Cardiac muscle cell (in vitro differentiated cells and primary cell): ENCODE measurements around the gene IBA57. TPM values are rescaled to one million over a fixed set of nuclear protein-coding genes. Genes with fewer than 3 reads are reported as not detected.
"Not testable (repeated sequence)": the region's sequence is repeated elsewhere in the genome, so short reads cannot be mapped to it uniquely, and the experiment has no call there.

ENCODE experiments used
- DNase-seq, 2 donors: peaks; one replicate each; pipeline versions ENCODE4 v3.0.0 to v3.0.0-alpha.2; 2010 to 2017; ENCODE audit warnings: low read depth in 1 of 2, low spot score in 1 of 2
- H3K27ac ChIP-seq: fragments of 200-600 bp; sonication (generic); 2 replicates; pipeline ENCODE4 v1.5.1; 2016
- H3K27me3 ChIP-seq: fragments of 200-600 bp; sonication (generic); 2 replicates; pipeline ENCODE4 v1.6.0; 2016; ENCODE audit warnings: control low read depth
- H3K36me3 ChIP-seq: fragments of 200-600 bp; sonication (generic); 2 replicates; pipeline ENCODE4 v1.5.1; 2016; ENCODE audit warnings: control low read depth
- H3K4me1 ChIP-seq: fragments of 200-600 bp; sonication (generic); 2 replicates; pipeline ENCODE4 v1.8.1; 2017; ENCODE audit warnings: low read depth, mild to moderate bottlenecking, mixed run types
- H3K4me3 ChIP-seq: fragments of 200-600 bp; sonication (generic); 2 replicates; pipeline ENCODE4 v1.5.1; 2016; ENCODE audit warnings: mild to moderate bottlenecking
- H3K9me3 ChIP-seq: fragments of 200-600 bp; sonication (generic); 2 replicates; pipeline ENCODE4 v1.5.1; 2017; ENCODE audit warnings: low read depth, mild to moderate bottlenecking, control low read depth
- polyA plus RNA-seq: library from polyadenylated mRNA; unstranded; fragments of >200 nt; fragmentation: Nextera tagmentation; extraction: Ambion mirVana; gene quantifications from 2 replicates; pipeline ENCODE4 v1.2.1, GENCODE V29; 2016
- total RNA-seq: library from RNA; depleted of rRNA; stranded (reverse); fragments of >200 nt; gene quantifications from 2 replicates; pipeline ENCODE4 v1.2.3, GENCODE V29; 2016
- TF ChIP-seq, protein P1 (sequence below): IDR thresholded peaks from 2 replicates; pipeline ENCODE4 v1.5.1; 2012; ENCODE audit warnings: low read depth, mild to moderate bottlenecking, low read length

Gene IBA57
- total and polyA plus RNA-seq, 2 experiments from 2014 or later = 5.1 to 6.4 TPM

DNA sequence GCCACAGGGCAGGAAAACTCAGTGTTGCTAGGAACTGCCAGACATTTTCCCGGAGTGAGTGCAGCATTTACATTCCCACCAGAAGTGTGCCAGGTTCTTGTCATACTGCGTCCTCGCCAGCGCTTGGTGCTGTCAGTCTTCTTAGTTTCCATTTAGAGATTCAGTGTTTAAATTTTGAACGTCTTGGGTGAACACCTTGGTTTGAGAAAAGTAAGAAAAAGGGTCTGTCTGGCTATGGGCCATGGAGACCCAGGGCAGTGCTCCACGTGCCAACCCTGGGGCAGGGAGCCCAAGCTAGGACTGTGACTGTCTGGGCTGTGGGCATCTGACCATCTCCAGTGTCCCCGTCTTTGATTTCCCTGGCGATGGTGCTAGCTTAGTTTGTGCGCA, 16.0 kb downstream of the IBA57 start:
- no peak overlapping the region for H3K4me3 ChIP-seq
- no peaks in the 10 kb centered on the region for H3K27me3 ChIP-seq
- no peaks in the 10 kb centered on the region for H3K9me3 ChIP-seq
- H3K27ac ChIP-seq = no peak overlapping the region
- TF ChIP-seq, protein P1, sequence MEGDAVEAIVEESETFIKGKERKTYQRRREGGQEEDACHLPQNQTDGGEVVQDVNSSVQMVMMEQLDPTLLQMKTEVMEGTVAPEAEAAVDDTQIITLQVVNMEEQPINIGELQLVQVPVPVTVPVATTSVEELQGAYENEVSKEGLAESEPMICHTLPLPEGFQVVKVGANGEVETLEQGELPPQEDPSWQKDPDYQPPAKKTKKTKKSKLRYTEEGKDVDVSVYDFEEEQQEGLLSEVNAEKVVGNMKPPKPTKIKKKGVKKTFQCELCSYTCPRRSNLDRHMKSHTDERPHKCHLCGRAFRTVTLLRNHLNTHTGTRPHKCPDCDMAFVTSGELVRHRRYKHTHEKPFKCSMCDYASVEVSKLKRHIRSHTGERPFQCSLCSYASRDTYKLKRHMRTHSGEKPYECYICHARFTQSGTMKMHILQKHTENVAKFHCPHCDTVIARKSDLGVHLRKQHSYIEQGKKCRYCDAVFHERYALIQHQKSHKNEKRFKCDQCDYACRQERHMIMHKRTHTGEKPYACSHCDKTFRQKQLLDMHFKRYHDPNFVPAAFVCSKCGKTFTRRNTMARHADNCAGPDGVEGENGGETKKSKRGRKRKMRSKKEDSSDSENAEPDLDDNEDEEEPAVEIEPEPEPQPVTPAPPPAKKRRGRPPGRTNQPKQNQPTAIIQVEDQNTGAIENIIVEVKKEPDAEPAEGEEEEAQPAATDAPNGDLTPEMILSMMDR = no peak
- no peaks in the 10 kb centered on the region for H3K4me1 ChIP-seq
- no peak for DNase-seq
- no peaks in the 10 kb centered on the region for H3K36me3 ChIP-seq

DNA sequence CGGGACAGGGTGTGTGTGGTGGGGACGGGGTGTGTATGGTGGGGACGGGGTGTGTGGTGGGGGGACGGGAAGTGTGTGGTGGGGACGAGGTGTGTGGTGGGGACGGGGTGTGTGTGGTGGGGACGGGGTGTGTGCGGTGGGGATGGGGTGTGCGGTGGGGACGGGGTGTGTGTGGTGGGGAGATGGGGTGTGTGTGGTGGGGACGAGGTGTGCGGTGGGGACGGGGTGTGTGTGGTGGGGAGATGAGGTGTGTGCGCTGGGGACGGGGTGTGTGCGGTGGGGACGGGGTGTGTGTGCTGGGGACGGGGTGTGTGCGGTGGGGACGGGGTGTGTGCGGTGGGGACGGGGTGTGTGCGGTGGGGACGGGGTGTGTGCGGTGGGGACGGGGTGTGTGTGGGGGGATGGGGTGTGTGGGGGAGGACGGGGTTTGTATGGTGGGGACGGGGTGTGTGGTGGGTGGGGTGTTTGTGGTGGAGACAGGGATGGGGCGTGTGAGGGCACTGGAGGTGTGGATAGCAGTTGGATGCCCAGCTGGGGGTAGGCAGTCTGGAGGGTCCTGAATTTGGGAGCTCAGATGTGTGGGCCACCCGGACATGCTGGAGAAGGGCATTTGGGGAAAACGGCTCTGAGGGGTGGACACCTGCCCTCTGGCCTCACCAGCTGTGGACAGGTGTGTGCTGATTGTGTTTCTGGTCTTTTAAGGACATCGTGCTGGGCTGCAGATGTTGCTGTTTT, 16.9 kb downstream of the IBA57 start:
- Histone ChIP-seq H3K27ac (no peak overlapping the region), H3K9me3 (no peaks in the 10 kb centered on the region), H3K36me3 (no peaks in the 10 kb centered on the region), H3K4me1 (no peaks in the 10 kb centered on the region), H3K4me3 (no peak overlapping the region), H3K27me3 (no peaks in the 10 kb centered on the region)
- TF ChIP-seq, protein P1 = no peak
- no peak for DNase-seq

DNA sequence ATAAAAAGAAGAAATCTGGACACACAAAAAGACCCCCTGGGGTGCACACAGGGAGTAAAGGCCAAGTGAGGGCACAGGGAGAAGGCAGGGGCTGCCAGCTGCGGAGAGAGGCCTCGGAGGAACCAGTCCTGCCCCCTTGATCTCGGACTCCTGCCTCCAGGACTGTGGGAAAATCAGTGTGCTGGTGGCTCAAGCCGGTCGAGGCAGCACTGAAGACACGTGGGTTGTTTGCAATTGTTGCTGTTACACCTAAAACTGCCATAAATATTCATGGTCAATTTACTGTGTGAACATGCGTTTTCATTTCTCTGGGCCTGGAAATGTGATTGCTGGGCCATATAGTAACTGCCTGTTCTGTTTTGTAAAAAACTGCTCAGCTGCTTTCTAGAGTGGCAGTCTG, 18.5 kb downstream of the IBA57 start:
- no peak overlapping the region for H3K27ac ChIP-seq

DNA sequence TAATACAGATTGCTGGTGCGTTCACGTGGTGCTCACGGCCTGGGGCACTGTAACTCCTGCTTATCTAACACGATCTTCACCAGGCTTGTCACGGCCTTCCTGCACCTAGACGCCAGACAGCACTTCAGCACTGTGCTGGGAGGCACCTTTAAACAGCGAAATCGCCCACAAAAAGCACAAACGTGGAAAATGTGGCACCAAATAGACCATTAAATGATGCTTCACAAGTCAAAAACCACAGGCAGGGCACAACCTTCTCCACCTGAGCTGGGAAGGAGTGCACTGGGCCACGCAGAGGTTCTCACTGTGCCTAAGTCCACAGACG, 20.0 kb downstream of the IBA57 start:
- DNase-seq = no peak
- Histone ChIP-seq H3K4me3 (no peak overlapping the region), H3K27me3 (no peaks in the 10 kb centered on the region)

More for the DNA sequence above, 18.5 kb downstream of the IBA57 start:
- Histone ChIP-seq H3K27me3 (no peaks in the 10 kb centered on the region), H3K9me3 (no peaks in the 10 kb centered on the region), H3K4me3 (no peak overlapping the region), H3K36me3 (no peaks in the 10 kb centered on the region), H3K4me1 (no peaks in the 10 kb centered on the region)
- TF ChIP-seq, protein P1 = no peak
- no peak for DNase-seq

DNA sequence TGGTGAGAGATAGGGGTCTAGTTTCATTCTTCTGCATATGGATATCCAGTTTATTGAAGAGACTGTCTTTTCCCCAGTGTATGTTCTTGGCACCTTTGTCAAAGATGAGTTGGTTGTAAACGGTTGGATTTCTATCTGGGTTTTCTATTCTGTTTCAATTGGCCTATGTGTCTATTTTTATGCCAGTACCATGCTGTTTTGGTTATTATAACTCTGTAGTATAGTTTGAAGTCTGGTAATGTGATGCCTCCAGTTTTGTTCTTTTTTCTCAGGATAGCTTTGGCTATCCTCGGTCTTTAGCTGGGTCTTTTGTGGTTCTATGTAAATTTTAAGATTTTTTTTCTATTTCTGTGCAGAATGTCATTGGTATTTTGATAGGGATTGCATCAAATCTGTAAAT, 22.6 kb downstream of the IBA57 start:
- not testable (repeated sequence) for H3K27ac ChIP-seq, H3K4me3 ChIP-seq, H3K9me3 ChIP-seq, H3K36me3 ChIP-seq, H3K4me1 ChIP-seq, DNase-seq, H3K27me3 ChIP-seq

More for the DNA sequence above, 20.0 kb downstream of the IBA57 start:
- no peak overlapping the region for H3K27ac ChIP-seq
- H3K9me3 ChIP-seq = no peaks in the 10 kb centered on the region
- TF ChIP-seq, protein P1 = no peak
- no peaks in the 10 kb centered on the region for H3K4me1 ChIP-seq
- no peaks in the 10 kb centered on the region for H3K36me3 ChIP-seq

DNA sequence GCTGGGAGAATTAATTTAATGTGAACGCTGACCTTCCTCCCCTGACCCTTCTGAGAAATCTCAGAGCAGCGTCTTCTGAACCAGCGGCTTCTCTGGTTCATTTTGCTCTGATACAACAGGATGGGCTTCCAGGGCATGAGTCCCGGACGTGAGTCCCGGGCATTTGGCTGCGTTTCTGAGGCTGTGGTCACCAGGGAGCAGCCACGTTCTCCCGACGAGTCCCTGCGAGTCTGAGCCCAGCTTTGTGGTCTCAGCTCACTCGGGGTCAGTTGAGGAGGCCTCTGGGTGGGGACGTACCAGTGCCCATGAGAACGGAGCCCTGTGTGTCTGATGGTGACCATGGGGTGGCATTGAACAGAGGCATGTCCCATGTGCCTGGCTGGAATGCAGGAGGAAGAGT, 24.6 kb downstream of the IBA57 start:
- no peak overlapping the region for H3K27ac ChIP-seq
- H3K27me3 ChIP-seq = no peaks in the 10 kb centered on the region
- TF ChIP-seq, protein P1 = no peak
- H3K9me3 ChIP-seq = no peaks in the 10 kb centered on the region
- DNase-seq = no peak
- no peak overlapping the region for H3K4me3 ChIP-seq
- no peaks in the 10 kb centered on the region for H3K36me3 ChIP-seq
- no peaks in the 10 kb centered on the region for H3K4me1 ChIP-seq
